WTC11 (cell line): ENCODE results near the gene LILRA1. TPM values are rescaled to one million over a fixed set of nuclear protein-coding genes. Genes with fewer than 3 reads are reported as not detected.
"Not testable (repeated sequence)": the region's sequence is repeated elsewhere in the genome, so short reads cannot be mapped to it uniquely, and the experiment has no call there.

ENCODE experiments used
- ATAC-seq: fragments of 200-7000 bp; cut with Tn5 transposase; 2 replicates; pipeline ENCODE4 v1.10.0; 2021; ENCODE audit warnings: mild to moderate bottlenecking, moderate library complexity
- CTCF ChIA-PET: fragments of 300-600 bp; sonication (Branson Sonifier 250); formaldehyde crosslinking; loops from one replicate; lab custom pipeline; 2021; ENCODE audit warnings: antibody characterized with exemption; lab: Charles Lee
- POLR2A ChIA-PET: fragments of 350-600 bp; sonication (Branson Sonifier 250); formaldehyde crosslinking; loops from one replicate; lab custom pipeline; 2021; ENCODE audit warnings: antibody characterized with exemption; lab: Charles Lee
- DNase-seq: peaks from one replicate; pipeline ENCODE4 v3.0.0; 2021; ENCODE audit warnings: low spot score
- H3K27ac Mint-ChIP-seq: 2 replicates; pipeline ENCODE4 v1.8.0; 2021; ENCODE audit warnings: mixed read lengths
- H3K27me3 Mint-ChIP-seq: 2 replicates; pipeline ENCODE4 v1.8.0; 2021; ENCODE audit warnings: low read depth, mild to moderate bottlenecking, moderate library complexity, mixed read lengths
- H3K36me3 Mint-ChIP-seq: 2 replicates; pipeline ENCODE4 v1.8.0; 2021; ENCODE audit warnings: mixed read lengths
- H3K4me1 Mint-ChIP-seq: 2 replicates; pipeline ENCODE4 v1.8.0; 2022; ENCODE audit warnings: mixed read lengths
- H3K4me3 Mint-ChIP-seq: 2 replicates; pipeline ENCODE4 v1.8.0; 2021; ENCODE audit warnings: mild to moderate bottlenecking, moderate library complexity, mixed read lengths
- H3K9me3 Mint-ChIP-seq: 2 replicates; pipeline ENCODE4 v1.8.0; 2021; ENCODE audit warnings: mixed read lengths
- ELF4 ChIP-seq: sonication (generic); formaldehyde crosslinking; IDR thresholded peaks from 2 replicates; pipeline ENCODE4 v1.8.1; 2022; ENCODE audit warnings: low read depth, mild to moderate bottlenecking, moderate library complexity, missing genetic modification reagents
- FOXP1 ChIP-seq: sonication (generic); formaldehyde crosslinking; IDR thresholded peaks from 2 replicates; pipeline ENCODE4 v1.8.0; 2022; ENCODE audit warnings: missing genetic modification reagents, mild to moderate bottlenecking, moderate library complexity, borderline replicate concordance
- HMGXB4 ChIP-seq: sonication (generic); formaldehyde crosslinking; IDR thresholded peaks from 2 replicates; pipeline ENCODE4 v1.8.1; 2023; ENCODE audit warnings: mild to moderate bottlenecking, moderate library complexity, missing genetic modification reagents
- KAT7 ChIP-seq: sonication (generic); formaldehyde crosslinking; IDR thresholded peaks from 2 replicates; pipeline ENCODE4 v1.8.1; 2023; ENCODE audit warnings: missing genetic modification reagents, mild to moderate bottlenecking, borderline replicate concordance
- NFATC4 ChIP-seq: fragments of 250-450 bp; sonication (Bioruptor Pico); IDR thresholded peaks from 2 replicates; pipeline ENCODE4 v1.9.0; 2021; ENCODE audit warnings: mild to moderate bottlenecking
- NFE2L1 ChIP-seq: sonication (generic); formaldehyde crosslinking; IDR thresholded peaks from 2 replicates; pipeline ENCODE4 v1.8.1; 2023; ENCODE audit warnings: missing genetic modification reagents
- NFYB ChIP-seq: sonication (generic); formaldehyde crosslinking; conservative IDR thresholded peaks from 2 replicates; pipeline ENCODE4 v1.8.0; 2022; ENCODE audit warnings: low read depth, missing genetic modification reagents
- PREB ChIP-seq: sonication (generic); formaldehyde crosslinking; IDR thresholded peaks from 2 replicates; pipeline ENCODE4 v1.8.1; 2022; ENCODE audit warnings: mild to moderate bottlenecking, missing genetic modification reagents, moderate library complexity, borderline replicate concordance
- RORB ChIP-seq: fragments of 250-450 bp; sonication (Bioruptor Pico); IDR thresholded peaks from 2 replicates; pipeline ENCODE4 v1.9.0; 2021; ENCODE audit warnings: mild to moderate bottlenecking
- ZNF138 ChIP-seq: sonication (generic); formaldehyde crosslinking; conservative IDR thresholded peaks from 2 replicates; pipeline ENCODE4 v1.8.1; 2022; ENCODE audit warnings: mild to moderate bottlenecking, moderate library complexity, missing genetic modification reagents
- ZNF263 ChIP-seq: sonication (generic); formaldehyde crosslinking; IDR thresholded peaks from 2 replicates; pipeline ENCODE4 v1.8.1; 2022; ENCODE audit warnings: low read depth, mild to moderate bottlenecking, moderate library complexity, missing genetic modification reagents
- ZNF281 ChIP-seq: sonication (generic); formaldehyde crosslinking; IDR thresholded peaks from 2 replicates; pipeline ENCODE4 v1.8.0; 2023; ENCODE audit warnings: mild to moderate bottlenecking, missing genetic modification reagents
- ZNF317 ChIP-seq: sonication (generic); formaldehyde crosslinking; IDR thresholded peaks from 2 replicates; pipeline ENCODE4 v1.8.1; 2023; ENCODE audit warnings: low read depth, mild to moderate bottlenecking, moderate library complexity, missing genetic modification reagents, borderline replicate concordance
- ZNF416 ChIP-seq: fragments of 250-450 bp; sonication (Bioruptor Pico); IDR thresholded peaks from 2 replicates; pipeline ENCODE4 v1.9.0; 2021; ENCODE audit warnings: mild to moderate bottlenecking, inconsistent platforms
- ZNF423 ChIP-seq: fragments of 250-450 bp; sonication (Bioruptor Pico); IDR thresholded peaks from 2 replicates; pipeline ENCODE4 v2.1.2; 2022; ENCODE audit warnings: mild to moderate bottlenecking, moderate library complexity
- ZNF671 ChIP-seq: fragments of 250-450 bp; sonication (Bioruptor Pico); IDR thresholded peaks from 2 replicates; pipeline ENCODE4 v1.8.0; 2021; ENCODE audit warnings: mild to moderate bottlenecking
- total RNA-seq: library from RNA; stranded (reverse); gene quantifications from 3 replicates; pipeline ENCODE4 v1.2.3, GENCODE V29; 2021
- TF ChIP-seq, protein P1 (sequence below): sonication (generic); formaldehyde crosslinking; IDR thresholded peaks from 2 replicates; pipeline ENCODE4 v1.8.1; 2023; ENCODE audit warnings: mild to moderate bottlenecking, missing genetic modification reagents
- TF ChIP-seq, protein P2 (sequence below): sonication (generic); formaldehyde crosslinking; IDR thresholded peaks from 2 replicates; pipeline ENCODE4 v1.8.0; 2022; ENCODE audit warnings: mild to moderate bottlenecking, missing genetic modification reagents
- TF ChIP-seq, protein P3 (sequence below): sonication (generic); formaldehyde crosslinking; IDR thresholded peaks from 2 replicates; pipeline ENCODE4 v1.8.1; 2022; ENCODE audit warnings: low read depth, missing genetic modification reagents, borderline replicate concordance
- TF ChIP-seq, protein P4 (sequence below): sonication (generic); formaldehyde crosslinking; conservative IDR thresholded peaks from 2 replicates; pipeline ENCODE4 v1.8.1; 2023; ENCODE audit warnings: mild to moderate bottlenecking, low read depth, missing genetic modification reagents, moderate library complexity

The LILRA1 gene
- total RNA-seq, 1 experiment from 2014 or later, result not detected

- TF ChIP-seq, protein P1, sequence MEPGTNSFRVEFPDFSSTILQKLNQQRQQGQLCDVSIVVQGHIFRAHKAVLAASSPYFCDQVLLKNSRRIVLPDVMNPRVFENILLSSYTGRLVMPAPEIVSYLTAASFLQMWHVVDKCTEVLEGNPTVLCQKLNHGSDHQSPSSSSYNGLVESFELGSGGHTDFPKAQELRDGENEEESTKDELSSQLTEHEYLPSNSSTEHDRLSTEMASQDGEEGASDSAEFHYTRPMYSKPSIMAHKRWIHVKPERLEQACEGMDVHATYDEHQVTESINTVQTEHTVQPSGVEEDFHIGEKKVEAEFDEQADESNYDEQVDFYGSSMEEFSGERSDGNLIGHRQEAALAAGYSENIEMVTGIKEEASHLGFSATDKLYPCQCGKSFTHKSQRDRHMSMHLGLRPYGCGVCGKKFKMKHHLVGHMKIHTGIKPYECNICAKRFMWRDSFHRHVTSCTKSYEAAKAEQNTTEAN, result no peak
- TF ChIP-seq, protein P2, sequence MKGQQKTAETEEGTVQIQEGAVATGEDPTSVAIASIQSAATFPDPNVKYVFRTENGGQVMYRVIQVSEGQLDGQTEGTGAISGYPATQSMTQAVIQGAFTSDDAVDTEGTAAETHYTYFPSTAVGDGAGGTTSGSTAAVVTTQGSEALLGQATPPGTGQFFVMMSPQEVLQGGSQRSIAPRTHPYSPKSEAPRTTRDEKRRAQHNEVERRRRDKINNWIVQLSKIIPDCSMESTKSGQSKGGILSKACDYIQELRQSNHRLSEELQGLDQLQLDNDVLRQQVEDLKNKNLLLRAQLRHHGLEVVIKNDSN (CRISPR knock-in tag), result no peak
- TF ChIP-seq ELF4 (CRISPR knock-in tag) (no peak), ZNF671 (CRISPR knock-in tag) (no peak), ZNF138 (CRISPR knock-in tag) (no peak), ZNF423 (CRISPR knock-in tag) (no peak)
- TF ChIP-seq, protein P3, sequence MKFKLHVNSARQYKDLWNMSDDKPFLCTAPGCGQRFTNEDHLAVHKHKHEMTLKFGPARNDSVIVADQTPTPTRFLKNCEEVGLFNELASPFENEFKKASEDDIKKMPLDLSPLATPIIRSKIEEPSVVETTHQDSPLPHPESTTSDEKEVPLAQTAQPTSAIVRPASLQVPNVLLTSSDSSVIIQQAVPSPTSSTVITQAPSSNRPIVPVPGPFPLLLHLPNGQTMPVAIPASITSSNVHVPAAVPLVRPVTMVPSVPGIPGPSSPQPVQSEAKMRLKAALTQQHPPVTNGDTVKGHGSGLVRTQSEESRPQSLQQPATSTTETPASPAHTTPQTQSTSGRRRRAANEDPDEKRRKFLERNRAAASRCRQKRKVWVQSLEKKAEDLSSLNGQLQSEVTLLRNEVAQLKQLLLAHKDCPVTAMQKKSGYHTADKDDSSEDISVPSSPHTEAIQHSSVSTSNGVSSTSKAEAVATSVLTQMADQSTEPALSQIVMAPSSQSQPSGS (CRISPR knock-in tag), result no peak
These were observed 7.0 kb upstream of the LILRA1 start (continued) for GRCh38 chr19:54586397-54586796.

DNA sequence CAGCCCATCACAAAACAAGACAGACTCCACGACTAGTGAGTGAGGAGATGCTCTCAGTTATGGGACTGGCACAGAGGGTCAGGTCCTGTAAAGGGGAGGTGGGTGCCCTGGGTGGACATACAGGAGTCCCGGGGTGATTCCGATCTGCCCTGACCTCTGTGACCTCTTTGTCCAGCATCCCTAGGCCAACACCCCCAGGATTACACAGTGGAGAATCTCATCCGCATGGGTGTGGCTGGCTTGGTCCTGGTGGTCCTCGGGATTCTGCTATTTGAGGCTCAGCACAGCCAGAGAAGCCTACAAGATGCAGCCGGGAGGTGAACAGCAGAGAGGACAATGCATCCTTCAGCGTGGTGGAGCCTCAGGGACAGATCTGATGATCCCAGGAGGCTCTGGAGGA, 6.4 kb upstream of the LILRA1 start:
- TF ChIP-seq PREB (CRISPR knock-in tag) (no peak), ZNF317 (no peak), RORB (CRISPR knock-in tag) (no peak), NFYB (CRISPR knock-in tag) (no peak), NFATC4 (CRISPR knock-in tag) (no peak), HMGXB4 (no peak), KAT7 (CRISPR knock-in tag) (no peak), ZNF263 (CRISPR knock-in tag) (no peak), ZNF416 (CRISPR knock-in tag) (no peak), ZNF281 (CRISPR knock-in tag) (no peak), FOXP1 (CRISPR knock-in tag) (no peak), NFE2L1 (CRISPR knock-in tag) (no peak)
- TF ChIP-seq, protein P4, sequence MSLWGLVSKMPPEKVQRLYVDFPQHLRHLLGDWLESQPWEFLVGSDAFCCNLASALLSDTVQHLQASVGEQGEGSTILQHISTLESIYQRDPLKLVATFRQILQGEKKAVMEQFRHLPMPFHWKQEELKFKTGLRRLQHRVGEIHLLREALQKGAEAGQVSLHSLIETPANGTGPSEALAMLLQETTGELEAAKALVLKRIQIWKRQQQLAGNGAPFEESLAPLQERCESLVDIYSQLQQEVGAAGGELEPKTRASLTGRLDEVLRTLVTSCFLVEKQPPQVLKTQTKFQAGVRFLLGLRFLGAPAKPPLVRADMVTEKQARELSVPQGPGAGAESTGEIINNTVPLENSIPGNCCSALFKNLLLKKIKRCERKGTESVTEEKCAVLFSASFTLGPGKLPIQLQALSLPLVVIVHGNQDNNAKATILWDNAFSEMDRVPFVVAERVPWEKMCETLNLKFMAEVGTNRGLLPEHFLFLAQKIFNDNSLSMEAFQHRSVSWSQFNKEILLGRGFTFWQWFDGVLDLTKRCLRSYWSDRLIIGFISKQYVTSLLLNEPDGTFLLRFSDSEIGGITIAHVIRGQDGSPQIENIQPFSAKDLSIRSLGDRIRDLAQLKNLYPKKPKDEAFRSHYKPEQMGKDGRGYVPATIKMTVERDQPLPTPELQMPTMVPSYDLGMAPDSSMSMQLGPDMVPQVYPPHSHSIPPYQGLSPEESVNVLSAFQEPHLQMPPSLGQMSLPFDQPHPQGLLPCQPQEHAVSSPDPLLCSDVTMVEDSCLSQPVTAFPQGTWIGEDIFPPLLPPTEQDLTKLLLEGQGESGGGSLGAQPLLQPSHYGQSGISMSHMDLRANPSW, result no peak
- Mint-ChIP-seq H3K27ac (no peak overlapping the region), H3K4me1 (no peaks in the 10 kb centered on the region), H3K4me3 (no peak overlapping the region), H3K9me3 (peaks cover 93% of the 10 kb centered on the region), H3K27me3 (peaks cover 28% of the 10 kb centered on the region), H3K36me3 (peaks cover 77% of the 10 kb centered on the region)
- DNase-seq (no peak), ATAC-seq (no peak)
- POLR2A ChIA-PET, result no interaction called here
- CTCF ChIA-PET, result no interaction called here

DNA sequence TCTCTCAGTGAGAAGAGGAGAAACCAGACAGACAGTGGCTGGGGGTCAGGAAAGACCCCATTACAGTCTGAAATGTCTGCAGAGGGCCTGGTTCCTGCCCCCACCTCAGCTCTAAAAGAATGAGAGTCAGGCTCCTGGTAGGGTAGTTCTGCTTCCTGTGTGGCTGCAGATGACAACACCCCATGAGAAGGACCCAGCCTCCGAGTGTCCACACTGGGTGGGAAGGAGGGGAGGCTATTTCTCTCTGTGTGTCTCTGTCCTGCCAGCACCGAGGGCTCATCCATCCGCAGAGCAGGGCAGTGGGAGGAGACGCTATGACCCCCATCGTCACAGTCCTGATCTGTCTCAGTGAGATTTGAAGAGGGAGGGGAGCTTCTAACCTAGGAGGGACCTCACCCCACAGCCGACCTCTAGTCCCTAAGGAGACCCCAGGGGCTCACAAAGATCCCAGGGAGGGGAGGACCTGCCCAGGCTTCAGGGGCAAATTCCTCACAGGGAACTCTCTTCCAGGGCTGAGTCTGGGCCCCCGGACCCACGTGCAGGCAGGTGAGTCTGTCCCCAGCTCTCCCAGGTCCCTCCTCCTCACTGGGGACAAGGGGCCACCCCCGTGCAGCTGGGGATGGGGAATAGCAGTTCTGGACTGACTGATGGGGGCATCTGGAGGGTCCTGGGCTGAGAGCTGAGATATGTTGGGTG, 647 bp downstream of the LILRA1 start:
- POLR2A ChIA-PET, CTCF ChIA-PET, ATAC-seq: not testable (repeated sequence)

More for the DNA sequence above, 647 bp downstream of the LILRA1 start:
- peaks cover 73% of the 10 kb centered on the region for H3K9me3 Mint-ChIP-seq
- not testable (repeated sequence) for DNase-seq, H3K4me1 Mint-ChIP-seq, H3K27ac Mint-ChIP-seq, H3K4me3 Mint-ChIP-seq
- H3K27me3 Mint-ChIP-seq, result peaks cover 10% of the 10 kb centered on the region
- H3K36me3 Mint-ChIP-seq, result peaks cover 60% of the 10 kb centered on the region
